GM12872 (cell line): ENCODE data around the gene PRICKLE3.

Experiments
- TF ChIP-seq, protein P1 (sequence below): IDR thresholded peaks from 3 replicates; pipeline ENCODE4 v1.5.1; 2011; ENCODE audit warnings: low read depth, mild to moderate bottlenecking, low read length, moderate library complexity; ENCODE audit not compliant: insufficient read depth

Gene PRICKLE3

DNA sequence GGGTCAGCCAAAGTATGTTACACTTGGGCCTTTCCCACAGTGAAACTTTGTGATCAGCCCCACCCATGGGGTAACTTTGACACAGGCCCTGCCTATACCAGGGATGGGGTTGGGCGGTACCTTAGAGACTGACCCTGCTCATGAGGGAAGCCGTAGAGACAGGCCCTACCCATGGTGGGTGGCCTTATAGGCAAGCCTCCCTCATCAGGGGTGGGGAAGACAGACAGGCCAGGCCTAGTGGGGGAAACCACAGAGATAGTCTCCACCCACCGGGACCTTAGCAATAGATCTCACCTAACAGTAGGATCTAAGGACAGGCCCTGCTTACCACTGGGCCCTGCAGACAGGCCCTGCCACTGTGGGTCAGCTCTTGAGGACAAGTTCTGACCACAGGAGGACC, 7.6 kb downstream of the PRICKLE3 start:
- TF ChIP-seq, protein P1, sequence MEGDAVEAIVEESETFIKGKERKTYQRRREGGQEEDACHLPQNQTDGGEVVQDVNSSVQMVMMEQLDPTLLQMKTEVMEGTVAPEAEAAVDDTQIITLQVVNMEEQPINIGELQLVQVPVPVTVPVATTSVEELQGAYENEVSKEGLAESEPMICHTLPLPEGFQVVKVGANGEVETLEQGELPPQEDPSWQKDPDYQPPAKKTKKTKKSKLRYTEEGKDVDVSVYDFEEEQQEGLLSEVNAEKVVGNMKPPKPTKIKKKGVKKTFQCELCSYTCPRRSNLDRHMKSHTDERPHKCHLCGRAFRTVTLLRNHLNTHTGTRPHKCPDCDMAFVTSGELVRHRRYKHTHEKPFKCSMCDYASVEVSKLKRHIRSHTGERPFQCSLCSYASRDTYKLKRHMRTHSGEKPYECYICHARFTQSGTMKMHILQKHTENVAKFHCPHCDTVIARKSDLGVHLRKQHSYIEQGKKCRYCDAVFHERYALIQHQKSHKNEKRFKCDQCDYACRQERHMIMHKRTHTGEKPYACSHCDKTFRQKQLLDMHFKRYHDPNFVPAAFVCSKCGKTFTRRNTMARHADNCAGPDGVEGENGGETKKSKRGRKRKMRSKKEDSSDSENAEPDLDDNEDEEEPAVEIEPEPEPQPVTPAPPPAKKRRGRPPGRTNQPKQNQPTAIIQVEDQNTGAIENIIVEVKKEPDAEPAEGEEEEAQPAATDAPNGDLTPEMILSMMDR = no peak

DNA sequence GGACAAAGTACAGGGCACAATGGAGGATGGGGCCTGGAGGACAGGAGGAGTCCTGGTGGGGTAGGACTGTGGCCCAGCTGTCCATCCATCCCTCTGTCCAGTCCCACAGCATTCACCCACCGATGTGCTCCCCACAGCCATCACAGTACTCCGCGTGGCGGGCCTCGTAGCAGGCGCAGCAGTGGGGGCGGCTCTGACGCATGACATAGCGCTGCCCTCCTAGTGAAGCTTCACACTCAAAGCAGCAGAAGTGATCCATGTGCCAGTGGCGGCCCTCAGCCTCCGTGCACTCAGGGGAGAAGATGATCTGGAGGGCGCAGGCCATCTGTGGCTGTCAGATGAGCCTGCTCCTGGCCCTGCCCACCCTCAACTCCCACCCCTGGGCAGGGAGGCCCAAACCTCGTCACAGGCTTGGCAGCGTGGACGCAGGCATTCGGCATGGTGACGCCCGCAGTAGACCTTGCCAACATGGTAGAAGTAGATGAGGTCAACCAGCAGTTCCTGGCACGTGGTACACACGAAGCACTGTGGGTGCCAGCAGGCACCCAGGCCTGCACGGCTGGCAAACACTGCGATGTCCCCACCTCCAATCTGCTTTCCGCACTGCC, 8.2 kb downstream of the PRICKLE3 start:
- TF ChIP-seq, protein P1 = no peak

GRCh38 chrX:49177338-49177833, 8.8 kb downstream of the PRICKLE3 start:
- TF ChIP-seq, protein P1 = peak; percentile 21; the same call in 1 of the 3 replicates

GRCh38 chrX:49176421-49177326, 9.5 kb downstream of the PRICKLE3 start:
- TF ChIP-seq, protein P1 = no peak

DNA sequence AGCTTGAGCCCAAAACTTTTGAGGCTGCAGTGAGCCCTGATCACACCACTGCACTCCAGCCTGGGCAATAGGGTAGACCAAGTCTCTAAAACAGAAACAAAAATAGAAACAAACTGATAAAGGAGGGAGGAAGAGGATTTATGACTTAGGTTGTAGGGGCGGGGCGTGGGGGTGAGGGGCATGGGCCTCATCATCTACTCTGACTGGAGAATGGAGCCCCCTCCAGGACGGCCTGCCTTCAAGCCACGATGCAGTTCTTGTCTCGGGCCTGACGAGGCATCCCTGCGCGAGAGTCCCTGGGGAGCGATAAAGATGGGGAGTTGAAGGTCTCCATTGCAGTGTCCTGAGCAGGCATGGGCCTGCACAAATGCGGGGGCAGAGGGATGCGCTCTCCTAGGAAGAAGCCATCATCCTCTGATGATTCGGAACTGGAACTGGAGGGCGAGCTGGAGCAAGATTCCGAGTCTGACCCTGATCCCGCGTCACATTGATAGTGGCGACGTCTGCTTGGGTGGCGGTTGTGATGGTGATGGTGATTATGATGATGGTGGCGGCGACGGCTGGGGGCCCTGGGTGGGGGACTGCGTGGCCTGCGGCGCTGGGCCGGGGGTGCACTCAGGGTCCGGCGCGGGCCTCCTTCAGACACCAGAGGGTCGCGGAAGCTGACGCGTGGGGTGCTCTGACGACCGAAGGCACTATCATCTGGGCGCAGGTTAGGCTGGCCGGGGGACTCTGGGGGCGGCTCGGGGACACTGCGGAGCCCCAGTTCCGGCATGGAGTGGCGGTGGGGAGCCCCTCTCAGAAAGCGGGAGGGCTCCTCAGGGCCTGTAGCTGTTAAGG, 10.5 kb downstream of the PRICKLE3 start:
- TF ChIP-seq, protein P1 = no peak

DNA sequence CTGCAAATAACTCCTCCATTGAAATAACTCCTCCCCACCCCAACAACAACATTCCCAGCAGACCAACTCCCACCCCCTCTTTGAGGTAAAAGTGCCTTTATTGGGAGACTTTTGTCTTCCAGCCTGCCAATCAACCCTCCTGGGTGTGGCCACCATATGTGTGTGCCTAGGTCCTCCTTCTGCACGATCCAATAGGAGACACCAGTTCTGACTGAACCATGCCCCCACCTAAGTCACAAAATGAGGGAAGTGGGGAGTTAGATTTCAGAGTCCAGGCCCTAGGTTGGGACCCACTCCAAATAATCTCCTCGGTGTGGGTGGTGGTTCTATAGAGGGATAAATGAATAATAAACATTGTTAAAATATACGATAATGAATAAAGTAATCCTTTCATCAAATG, 11.4 kb downstream of the PRICKLE3 start:
- TF ChIP-seq, protein P1 = no peak

- TF ChIP-seq, protein P1 = no peak
Measured at GRCh38 chrX:49172280-49172780, 13.8 kb downstream of the PRICKLE3 start.
